K562 (cell line): ENCODE data around the gene RPS19BP1. TPM values are rescaled to one million over a fixed set of nuclear protein-coding genes. Genes with fewer than 3 reads are reported as not detected.

ENCODE experiments used
- ATAC-seq: fragments of 200-7000 bp; cut with Tn5 transposase; 3 replicates; pipeline ENCODE4 v1.9.1; 2020; ENCODE audit warnings: moderate library complexity
- BruUV-seq: library from RNA; stranded (reverse); fragments of 400-500 nt; replicated peaks from 2 replicates; lab custom pipeline; 2021; lab: Mats Ljungman, UMichigan
- CTCF ChIA-PET: fragments of 300-600 bp; formaldehyde crosslinking; extraction: SDS; loops from one replicate; lab custom pipeline; 2021; ENCODE audit warnings: low intra/inter-chr PET ratio; lab: Yijun Ruan, JAX
- POLR2A ChIA-PET: fragments of 300-600, 350-650 bp; sonication (Branson Sonifier 250); formaldehyde crosslinking; extraction: SDS; loops from one replicate; lab custom pipeline; 2021; ENCODE audit warnings: antibody characterized with exemption, inconsistent platforms; lab: Yijun Ruan, JAX
- DNase-seq, 4 experiments: peaks; one replicate each; pipeline versions ENCODE4 v3.0.0 to v3.0.0-alpha.2; 2011 to 2018; ENCODE audit warnings: low spot score in 3 of 4, mixed read lengths in 3 of 4; ENCODE audit errors: extremely low read depth in 1 of 4
- FAIRE-seq: peaks from 2 replicates; lab custom pipeline; 2011; peaks lifted over from hg19 to GRCh38; lab: Jason Lieb, UNC
- H2AFZ ChIP-seq: 2 replicates; pipeline ENCODE4 v1.6.0; 2011; ENCODE audit warnings: low read depth, low read length, control low read depth, inconsistent platforms
- H3K27ac ChIP-seq: fragments of 200-600 bp; 3 replicates; pipeline ENCODE4 v1.8.0; 2011; ENCODE audit warnings: low read depth, mild to moderate bottlenecking, control low read depth, inconsistent platforms, low read length, moderate library complexity, mixed read lengths; ENCODE audit errors: extremely low read depth
- H3K27me3 ChIP-seq, 2 experiments: fragments of 300-600 bp in 1 of 2; 2 replicates in 1 of 2; 3 replicates in 1 of 2; pipeline versions ENCODE4 v1.6.0 to v1.8.0; 2011; ENCODE audit warnings: inconsistent platforms in 2 of 2, low read length in 2 of 2, mild to moderate bottlenecking in 1 of 2, mixed read lengths in 1 of 2, moderate library complexity in 1 of 2; ENCODE audit not compliant: control insufficient read depth in 2 of 2, insufficient read depth in 2 of 2
- H3K36me3 ChIP-seq: fragments of 300-600 bp; 3 replicates; pipeline ENCODE4 v1.8.0; 2011; ENCODE audit warnings: mild to moderate bottlenecking, low read length, inconsistent platforms; ENCODE audit not compliant: control insufficient read depth, insufficient read depth
- H3K4me1 ChIP-seq, 2 experiments: fragments of 200-600 bp in 1 of 2; replicated peaks in 1 of 2; 2 replicates in 1 of 2; 3 replicates in 1 of 2; pipeline versions ENCODE4 v1.5.1 to v1.8.0; 2011; ENCODE audit warnings: inconsistent platforms in 2 of 2, low read length in 2 of 2, mild to moderate bottlenecking in 1 of 2, mixed read lengths in 1 of 2, moderate library complexity in 1 of 2; ENCODE audit not compliant: control insufficient read depth in 2 of 2, insufficient read depth in 2 of 2
- H3K4me2 ChIP-seq: 2 replicates; pipeline ENCODE4 v1.6.1; 2011; ENCODE audit warnings: low read length, control low read depth, inconsistent platforms, mixed read lengths; ENCODE audit not compliant: insufficient read depth
- H3K4me3 ChIP-seq: fragments of 200-600 bp; sonication (generic), shearing (Covaris generic); 2 replicates; pipeline ENCODE4 v1.5.1; 2016; ENCODE audit warnings: control low read depth, inconsistent platforms
- H3K79me2 ChIP-seq: fragments of 200-600 bp; 3 replicates; pipeline ENCODE4 v1.8.0; 2011; ENCODE audit warnings: low read length, inconsistent platforms; ENCODE audit not compliant: control insufficient read depth, insufficient read depth
- H3K9ac ChIP-seq, 2 experiments: 2 replicates each; pipeline versions ENCODE4 v1.6.0 to v1.6.1; 2011; ENCODE audit warnings: low read depth in 2 of 2, low read length in 2 of 2, control low read depth in 1 of 2, inconsistent platforms in 1 of 2, mild to moderate bottlenecking in 1 of 2, mixed read lengths in 1 of 2; ENCODE audit not compliant: insufficient read depth in 1 of 2
- H3K9me1 ChIP-seq: one replicate; pipeline ENCODE4 v1.6.0; 2011; ENCODE audit warnings: inconsistent platforms, mild to moderate bottlenecking, low read length, moderate library complexity; ENCODE audit not compliant: control insufficient read depth, insufficient read depth
- H3K9me3 ChIP-seq: replicated peaks from 2 replicates; pipeline ENCODE4 v1.5.1; 2011; ENCODE audit warnings: low read depth, low read length, inconsistent platforms; ENCODE audit not compliant: control insufficient read depth, insufficient read depth
- H4K20me1 ChIP-seq: replicated peaks from 2 replicates; pipeline ENCODE4 v1.6.1; 2011; ENCODE audit warnings: low read length, inconsistent platforms, mixed read lengths; ENCODE audit not compliant: control insufficient read depth, insufficient read depth
- ATF7 ChIP-seq: fragments of 450-650 bp; IDR thresholded peaks from 2 replicates; pipeline ENCODE4 v1.7.1; 2014; ENCODE audit warnings: mild to moderate bottlenecking, moderate library complexity
- CAMTA2 ChIP-seq: fragments of 250-450 bp; sonication (Bioruptor Pico); conservative IDR thresholded peaks from 2 replicates; pipeline ENCODE4 v1.5.1; 2022
- CC2D1A ChIP-seq: fragments of 450-650 bp; IDR thresholded peaks from 2 replicates; pipeline ENCODE4 v1.6.1; 2017; ENCODE audit warnings: mild to moderate bottlenecking
- EP400 ChIP-seq: fragments of 450-650 bp; IDR thresholded peaks from 2 replicates; pipeline ENCODE4 v1.6.1; 2017; ENCODE audit warnings: antibody characterized with exemption, mild to moderate bottlenecking, moderate library complexity
- MAFF ChIP-seq: IDR thresholded peaks from 2 replicates; pipeline ENCODE4 v1.6.1; 2012; ENCODE audit warnings: low read length, improper control_type of control experiment
- NR2F6 ChIP-seq: fragments of 450-650 bp; formaldehyde crosslinking; IDR thresholded peaks from 2 replicates; pipeline ENCODE4 v1.4.0; 2020; ENCODE audit warnings: mild to moderate bottlenecking
- NR4A1 ChIP-seq, 2 experiments: fragments of 250-450 bp in 1 of 2; fragments of 450-650 bp in 1 of 2; sonication (Bioruptor Pico) in 1 of 2; IDR thresholded peaks; 2 replicates each; pipeline versions ENCODE4 v1.4.0 to v1.6.1; 2016 to 2020; ENCODE audit warnings: mild to moderate bottlenecking in 2 of 2, missing compliant biosample characterization in 1 of 2, missing genetic modification characterization in 1 of 2, moderate library complexity in 1 of 2
- NUFIP1 ChIP-seq: fragments of 450-650 bp; IDR thresholded peaks from 2 replicates; pipeline ENCODE4 v1.6.1; 2018; ENCODE audit not compliant: partially characterized antibody
- ZNF197 ChIP-seq: fragments of 200-800 bp; sonication (Bioruptor generic); IDR thresholded peaks from 2 replicates; pipeline ENCODE4 v1.6.1; 2016; ENCODE audit warnings: low read depth, missing genetic modification characterization, missing compliant biosample characterization
- ZNF324 ChIP-seq: fragments of 250-450 bp; sonication (Bioruptor Pico); IDR thresholded peaks from 2 replicates; pipeline ENCODE4 v1.4.0; 2020; ENCODE audit warnings: mild to moderate bottlenecking
- WGBS: fragments of 100-300 bp; shearing (Covaris generic); methylation state at CpG from one replicate; pipeline ENCODE4 v1.1.6; 2016; ENCODE audit warnings: low coverage, mixed read lengths; ENCODE audit not compliant: insufficient coverage; ENCODE audit errors: missing lambda C conversion rate; 5-methylcytosine and 5-hydroxymethylcytosine counted together
- in situ Hi-C: fragments of 300-500 bp; cut with MboI; formaldehyde crosslinking; loops from 4 replicates; pipeline ENCODE4 v1.15.0; 2018; ENCODE audit warnings: inconsistent platforms, mixed read lengths
- intact Hi-C: fragments of 100-400 bp; cut with micrococcal nuclease; formaldehyde crosslinking; loops from 2 replicates; pipeline ENCODE4 v1.14.2; 2022
- polyA plus RNA-seq, 8 experiments: library from polyadenylated mRNA; depleted of rRNA in 4 of 8; stranded (reverse) in 5 of 8; unstranded in 3 of 8; fragments of >200 nt; fragmentation: Nextera tagmentation in 2 of 8; fragmentation: Illumina TruSeq in 1 of 8; extraction: Ambion mirVana in 2 of 8; extraction: Trizol in 1 of 8; gene quantifications; 2 replicates each; pipeline versions ENCODE4 v1.2.1 to v1.2.3, GENCODE V29; 2011 to 2014; ENCODE audit warnings: inconsistent platforms in 1 of 8, missing spikeins in 1 of 8
- total RNA-seq, 7 experiments: library from RNA; depleted of rRNA in 6 of 7; stranded (reverse); fragments of >200 nt in 6 of 7; fragmentation: Illumina TruSeq in 2 of 7; extraction: Trizol in 2 of 7; gene quantifications; 2 replicates each; pipeline versions ENCODE4 v1.2.1 to v1.2.3, GENCODE V29; 2011 to 2021; ENCODE audit warnings: low replicate concordance in 1 of 7
- TF ChIP-seq, protein P1 (sequence below): sonication (generic); formaldehyde crosslinking; IDR thresholded peaks from 2 replicates; pipeline ENCODE4 v1.8.1; 2023; ENCODE audit warnings: missing genetic modification reagents, mild to moderate bottlenecking, borderline replicate concordance
- TF ChIP-seq, protein P2 (sequence below): fragments of 450-650 bp; IDR thresholded peaks from 2 replicates; pipeline ENCODE4 v1.6.1; 2016; ENCODE audit warnings: mild to moderate bottlenecking

Gene RPS19BP1
- total and polyA plus RNA-seq, 9 of the 15 experiments (the other 6 are each of a cell fraction or from before 2014, with no cell fraction given), result 3.0 to 223 (median 84.3) TPM

DNA sequence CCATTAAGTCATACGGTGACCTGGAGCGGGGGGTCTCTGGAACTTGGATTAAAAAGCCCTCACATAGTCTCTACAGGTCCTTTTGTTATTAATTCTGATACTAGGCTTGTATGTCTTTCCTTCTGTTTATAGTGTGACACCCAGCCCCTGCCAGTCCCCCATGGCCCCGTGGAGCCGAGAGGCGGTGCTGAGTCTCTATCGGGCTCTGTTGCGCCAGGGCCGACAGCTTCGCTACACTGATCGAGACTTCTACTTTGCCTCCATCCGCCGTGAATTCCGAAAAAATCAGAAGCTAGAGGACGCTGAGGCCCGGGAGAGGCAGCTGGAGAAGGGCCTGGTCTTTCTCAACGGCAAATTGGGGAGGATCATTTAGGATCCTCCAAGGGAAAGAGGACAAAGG, 28.5 kb downstream of the RPS19BP1 start (continued):
- no peak for TF ChIP-seq NR2F6
- no peak for TF ChIP-seq EP400
- no peak for TF ChIP-seq CC2D1A
- TF ChIP-seq, protein P1, sequence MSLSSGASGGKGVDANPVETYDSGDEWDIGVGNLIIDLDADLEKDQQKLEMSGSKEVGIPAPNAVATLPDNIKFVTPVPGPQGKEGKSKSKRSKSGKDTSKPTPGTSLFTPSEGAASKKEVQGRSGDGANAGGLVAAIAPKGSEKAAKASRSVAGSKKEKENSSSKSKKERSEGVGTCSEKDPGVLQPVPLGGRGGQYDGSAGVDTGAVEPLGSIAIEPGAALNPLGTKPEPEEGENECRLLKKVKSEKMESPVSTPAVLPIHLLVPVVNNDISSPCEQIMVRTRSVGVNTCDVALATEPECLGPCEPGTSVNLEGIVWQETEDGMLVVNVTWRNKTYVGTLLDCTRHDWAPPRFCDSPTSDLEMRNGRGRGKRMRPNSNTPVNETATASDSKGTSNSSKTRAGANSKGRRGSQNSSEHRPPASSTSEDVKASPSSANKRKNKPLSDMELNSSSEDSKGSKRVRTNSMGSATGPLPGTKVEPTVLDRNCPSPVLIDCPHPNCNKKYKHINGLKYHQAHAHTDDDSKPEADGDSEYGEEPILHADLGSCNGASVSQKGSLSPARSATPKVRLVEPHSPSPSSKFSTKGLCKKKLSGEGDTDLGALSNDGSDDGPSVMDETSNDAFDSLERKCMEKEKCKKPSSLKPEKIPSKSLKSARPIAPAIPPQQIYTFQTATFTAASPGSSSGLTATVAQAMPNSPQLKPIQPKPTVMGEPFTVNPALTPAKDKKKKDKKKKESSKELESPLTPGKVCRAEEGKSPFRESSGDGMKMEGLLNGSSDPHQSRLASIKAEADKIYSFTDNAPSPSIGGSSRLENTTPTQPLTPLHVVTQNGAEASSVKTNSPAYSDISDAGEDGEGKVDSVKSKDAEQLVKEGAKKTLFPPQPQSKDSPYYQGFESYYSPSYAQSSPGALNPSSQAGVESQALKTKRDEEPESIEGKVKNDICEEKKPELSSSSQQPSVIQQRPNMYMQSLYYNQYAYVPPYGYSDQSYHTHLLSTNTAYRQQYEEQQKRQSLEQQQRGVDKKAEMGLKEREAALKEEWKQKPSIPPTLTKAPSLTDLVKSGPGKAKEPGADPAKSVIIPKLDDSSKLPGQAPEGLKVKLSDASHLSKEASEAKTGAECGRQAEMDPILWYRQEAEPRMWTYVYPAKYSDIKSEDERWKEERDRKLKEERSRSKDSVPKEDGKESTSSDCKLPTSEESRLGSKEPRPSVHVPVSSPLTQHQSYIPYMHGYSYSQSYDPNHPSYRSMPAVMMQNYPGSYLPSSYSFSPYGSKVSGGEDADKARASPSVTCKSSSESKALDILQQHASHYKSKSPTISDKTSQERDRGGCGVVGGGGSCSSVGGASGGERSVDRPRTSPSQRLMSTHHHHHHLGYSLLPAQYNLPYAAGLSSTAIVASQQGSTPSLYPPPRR (CRISPR knock-in tag), result no peak
- TF ChIP-seq NUFIP1, result no peak
- no peak for TF ChIP-seq ATF7

DNA sequence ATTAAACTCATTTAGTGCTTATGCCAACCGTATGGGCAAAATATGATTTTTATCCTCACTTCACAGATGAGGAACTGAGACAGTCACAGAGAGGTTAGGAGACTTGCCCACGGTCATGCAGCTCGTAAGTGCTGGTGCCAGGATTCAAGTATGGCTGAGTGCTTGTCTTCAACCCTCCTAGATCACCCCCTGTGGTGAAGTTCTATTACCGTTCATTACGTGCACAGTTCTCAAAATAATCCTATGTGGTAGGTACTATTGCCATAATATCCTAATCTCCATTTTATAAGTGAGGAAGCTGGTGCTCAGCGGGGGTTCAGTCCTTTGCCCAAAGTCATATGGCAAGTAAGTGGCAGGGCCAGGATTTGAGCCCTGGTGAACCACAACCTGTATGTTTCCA, 28.9 kb downstream of the RPS19BP1 start:
- DNase-seq, result no peak
- intact Hi-C loops, result no loop called here
- Histone ChIP-seq H2AFZ (no peak overlapping the region), H3K27me3 (no peaks in the 10 kb centered on the region), H4K20me1 (no peaks in the 10 kb centered on the region; the same call in 1 of the 2 replicates), H3K4me1 (peaks cover 21 to 36% of the 10 kb centered on the region in 2 experiments), H3K4me2 (peak overlapping the region; percentile 95), H3K9ac (peak overlapping the region; percentile 95 to 96), H3K4me3 (peak overlapping the region; percentile 96), H3K79me2 (peaks cover 59% of the 10 kb centered on the region), H3K27ac (peak overlapping the region; percentile 84), H3K36me3 (peaks cover 60% of the 10 kb centered on the region), H3K9me1 (peaks cover 2% of the 10 kb centered on the region), H3K9me3 (no peaks in the 10 kb centered on the region)
- no peak for ATAC-seq
- 41% methylated on average over 6 of the region's 6 CpGs for WGBS
- no peak for FAIRE-seq
- no TSS peak for BruUV-seq
- ChIA-PET POLR2A (interaction anchor here (0.6 to 8.6 kb wide), 5 partner anchors 9 to 28 kb away, joined by 3 to 106 read pairs (median 3); partner anchors contain the start of gene ATF4), CTCF (no interaction called here)
- TF ChIP-seq ZNF197 (CRISPR knock-in tag) (no peak), NR4A1 (CRISPR knock-in tag; IDR thresholded peaks at IDR 0.05) (no peak), NR4A1 (tag; IDR thresholded peaks at IDR 0.05) (no peak), ZNF324 (CRISPR knock-in tag) (no peak), CAMTA2 (CRISPR knock-in tag) (no peak), MAFF (no peak)
- TF ChIP-seq, protein P2, sequence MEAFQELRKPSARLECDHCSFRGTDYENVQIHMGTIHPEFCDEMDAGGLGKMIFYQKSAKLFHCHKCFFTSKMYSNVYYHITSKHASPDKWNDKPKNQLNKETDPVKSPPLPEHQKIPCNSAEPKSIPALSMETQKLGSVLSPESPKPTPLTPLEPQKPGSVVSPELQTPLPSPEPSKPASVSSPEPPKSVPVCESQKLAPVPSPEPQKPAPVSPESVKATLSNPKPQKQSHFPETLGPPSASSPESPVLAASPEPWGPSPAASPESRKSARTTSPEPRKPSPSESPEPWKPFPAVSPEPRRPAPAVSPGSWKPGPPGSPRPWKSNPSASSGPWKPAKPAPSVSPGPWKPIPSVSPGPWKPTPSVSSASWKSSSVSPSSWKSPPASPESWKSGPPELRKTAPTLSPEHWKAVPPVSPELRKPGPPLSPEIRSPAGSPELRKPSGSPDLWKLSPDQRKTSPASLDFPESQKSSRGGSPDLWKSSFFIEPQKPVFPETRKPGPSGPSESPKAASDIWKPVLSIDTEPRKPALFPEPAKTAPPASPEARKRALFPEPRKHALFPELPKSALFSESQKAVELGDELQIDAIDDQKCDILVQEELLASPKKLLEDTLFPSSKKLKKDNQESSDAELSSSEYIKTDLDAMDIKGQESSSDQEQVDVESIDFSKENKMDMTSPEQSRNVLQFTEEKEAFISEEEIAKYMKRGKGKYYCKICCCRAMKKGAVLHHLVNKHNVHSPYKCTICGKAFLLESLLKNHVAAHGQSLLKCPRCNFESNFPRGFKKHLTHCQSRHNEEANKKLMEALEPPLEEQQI, result no peak
- in situ Hi-C loops, result loop anchor here (10.0 kb wide), 1 partner anchor 329 kb away; no protein-coding TSS in a partner anchor
